ENCODE measurements around the gene CNTN1.

Gene CNTN1

GRCh38 chr12:40768125-40768864 lies 76.1 kb downstream of the CNTN1 start:
- POLR2A ChIA-PET = no interaction called here
- no peaks in the 10 kb centered on the region for H3K4me1 ChIP-seq (ENCODE audit: control insufficient read depth, insufficient read depth, low read length)
- TF ChIP-seq ZNF121 (tag by site-specific recombination; IDR thresholded peaks at IDR 0.05) (no peak), ZNF529 (tag by site-specific recombination; IDR thresholded peaks at IDR 0.05; ENCODE audit: insufficient replicate concordance) (no peak), HOXA7 (CRISPR knock-in tag; IDR thresholded peaks at IDR 0.05; ENCODE audit: borderline replicate concordance) (no peak), MEIS1 (CRISPR knock-in tag; IDR thresholded peaks at IDR 0.05; ENCODE audit: borderline replicate concordance) (no peak), KLF16 (tag by site-specific recombination; IDR thresholded peaks at IDR 0.05) (no peak), ZNF350 (tag by site-specific recombination; IDR thresholded peaks at IDR 0.05) (no peak), MZF1 (tag by site-specific recombination; IDR thresholded peaks at IDR 0.05; ENCODE audit: borderline replicate concordance) (no peak), SETDB1 (IDR thresholded peaks at IDR 0.05; ENCODE audit: insufficient read length, low read length) (no peak), ZIC2 (tag by site-specific recombination; IDR thresholded peaks at IDR 0.05) (no peak), ZNF549 (tag by site-specific recombination; IDR thresholded peaks at IDR 0.05) (no peak), TRIM28 (IDR thresholded peaks at IDR 0.05; ENCODE audit: borderline replicate concordance, low read length) (no peak), PRDM6 (tag by site-specific recombination; IDR thresholded peaks at IDR 0.05) (no peak), ZNF114 (tag by site-specific recombination; IDR thresholded peaks at IDR 0.05) (no peak), ZNF354C (tag by site-specific recombination; IDR thresholded peaks at IDR 0.05; ENCODE audit: borderline replicate concordance, low read depth) (no peak), PRDM2 (tag by site-specific recombination; IDR thresholded peaks at IDR 0.05; ENCODE audit: borderline replicate concordance) (no peak)
- TF ChIP-seq, protein P1, sequence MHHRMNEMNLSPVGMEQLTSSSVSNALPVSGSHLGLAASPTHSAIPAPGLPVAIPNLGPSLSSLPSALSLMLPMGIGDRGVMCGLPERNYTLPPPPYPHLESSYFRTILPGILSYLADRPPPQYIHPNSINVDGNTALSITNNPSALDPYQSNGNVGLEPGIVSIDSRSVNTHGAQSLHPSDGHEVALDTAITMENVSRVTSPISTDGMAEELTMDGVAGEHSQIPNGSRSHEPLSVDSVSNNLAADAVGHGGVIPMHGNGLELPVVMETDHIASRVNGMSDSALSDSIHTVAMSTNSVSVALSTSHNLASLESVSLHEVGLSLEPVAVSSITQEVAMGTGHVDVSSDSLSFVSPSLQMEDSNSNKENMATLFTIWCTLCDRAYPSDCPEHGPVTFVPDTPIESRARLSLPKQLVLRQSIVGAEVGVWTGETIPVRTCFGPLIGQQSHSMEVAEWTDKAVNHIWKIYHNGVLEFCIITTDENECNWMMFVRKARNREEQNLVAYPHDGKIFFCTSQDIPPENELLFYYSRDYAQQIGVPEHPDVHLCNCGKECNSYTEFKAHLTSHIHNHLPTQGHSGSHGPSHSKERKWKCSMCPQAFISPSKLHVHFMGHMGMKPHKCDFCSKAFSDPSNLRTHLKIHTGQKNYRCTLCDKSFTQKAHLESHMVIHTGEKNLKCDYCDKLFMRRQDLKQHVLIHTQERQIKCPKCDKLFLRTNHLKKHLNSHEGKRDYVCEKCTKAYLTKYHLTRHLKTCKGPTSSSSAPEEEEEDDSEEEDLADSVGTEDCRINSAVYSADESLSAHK (tag by site-specific recombination; IDR thresholded peaks at IDR 0.05) = no peak

More at GRCh38 chr12:40768125-40768864, 76.1 kb downstream of the CNTN1 start:
- Histone ChIP-seq H3K36me3 (ENCODE audit: control insufficient read depth in 2 of 2, insufficient read depth in 1 of 2, low read length in 2 of 2) (no peaks in the 10 kb centered on the region), H3K4me3 (ENCODE audit: low read depth, low read length) (no peak overlapping the region), H3K27ac (ENCODE audit: extremely low read depth, low read depth, low read length) (no peak overlapping the region), H3K9me3 (ENCODE audit: control insufficient read depth, insufficient read depth, low read depth, low read length) (no peaks in the 10 kb centered on the region)
- CTCF ChIA-PET = no interaction called here

Data from HEK293 (cell line).